Tibial nerve (tissue), 4 donors: ENCODE measurements around the gene CDK15. TPM values are rescaled to one million over a fixed set of nuclear protein-coding genes. Genes with fewer than 3 reads are reported as not detected.

Experiments used
- DNase-seq, 2 donors: peaks; one replicate each; pipeline ENCODE4 v3.0.0-alpha.2; 2019; ENCODE audit warnings: low spot score in 2 of 2
- H3K27ac ChIP-seq, 4 donors: fragments of 200-600 bp; sonication (generic) in 3 of 4; one replicate each; pipeline ENCODE4 v1.5.1; 2017 to 2019; ENCODE audit warnings: mild to moderate bottlenecking in 1 of 4
- H3K27me3 ChIP-seq, 2 donors: fragments of 200-600 bp; sonication (generic) in 1 of 2; one replicate each; pipeline versions ENCODE4 v1.5.1 to v1.6.0; 2017 to 2019
- H3K36me3 ChIP-seq, 3 donors: fragments of 200-600 bp; sonication (generic); one replicate each; pipeline ENCODE4 v1.5.1; 2018 to 2019
- H3K4me1 ChIP-seq, 4 donors: fragments of 200-600 bp; sonication (generic) in 3 of 4; one replicate each; pipeline ENCODE4 v1.5.1; 2017 to 2019
- H3K4me3 ChIP-seq, 4 donors: fragments of 200-600 bp; sonication (generic) in 3 of 4; one replicate each; pipeline ENCODE4 v1.5.1; 2017 to 2019; ENCODE audit warnings: mild to moderate bottlenecking in 1 of 4, moderate library complexity in 1 of 4
- H3K9me3 ChIP-seq, 4 donors: fragments of 200-600 bp; sonication (generic) in 3 of 4; one replicate each; pipeline ENCODE4 v1.5.1; 2017 to 2019
- POLR2A ChIP-seq, 2 donors: fragments of 450-650 bp; IDR thresholded peaks; one replicate each; pipeline ENCODE4 v1.6.1; 2017; ENCODE audit warnings: antibody characterized with exemption in 2 of 2, mild to moderate bottlenecking in 2 of 2, moderate library complexity in 2 of 2
- WGBS, 2 donors: methylation state at CpG; one replicate each; pipeline ENCODE4 v1.1.5; 2018; 5-methylcytosine and 5-hydroxymethylcytosine counted together
- small RNA-seq: library from RNA; depleted of rRNA; stranded (forward); fragments of <200 nt; gene quantifications from one replicate; pipeline ENCODE3, GENCODE V24; 2016
- total RNA-seq, 4 donors: library from RNA; depleted of rRNA; stranded (reverse); fragments of >200 nt; gene quantifications; one replicate each; pipeline ENCODE4 v1.1.0, GENCODE V29; 2016

CDK15 gene
- total RNA-seq, 4 donors from 2014 or later, result 0.90 to 6.5 (median 1.4) TPM

DNA sequence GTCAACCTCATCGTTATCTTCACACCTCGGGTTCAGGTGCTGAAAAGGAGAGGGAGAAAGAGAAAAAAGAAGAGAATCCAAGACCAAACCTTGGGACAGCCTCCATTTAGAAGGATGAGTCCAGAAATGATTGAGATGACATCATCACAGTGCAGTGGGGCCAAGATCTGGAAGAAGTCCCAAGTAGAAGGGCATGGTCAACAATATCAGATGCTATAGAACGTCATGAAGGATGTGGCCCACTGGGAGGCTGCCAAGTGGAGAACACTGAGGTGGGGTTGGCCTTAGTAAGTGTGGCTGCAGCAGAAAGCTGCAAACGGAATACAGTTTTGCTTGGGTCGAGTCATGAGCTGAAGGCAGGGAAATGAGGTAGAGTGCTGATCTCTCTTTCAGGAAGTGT lies 136.2 kb downstream of the CDK15 start:
- Histone ChIP-seq H3K4me3 (no peak overlapping the region), H3K36me3 (no peaks in the 10 kb centered on the region), H3K27ac (no peak overlapping the region), H3K4me1 (no peaks in the 10 kb centered on the region), H3K9me3 (no peaks in the 10 kb centered on the region), H3K27me3 (no peaks in the 10 kb centered on the region)
- 74 to 77% methylated on average over 5 of the region's 5 CpGs for WGBS, 2 donors
- no peak for TF ChIP-seq POLR2A (IDR thresholded peaks at IDR 0.05)
- no peak for DNase-seq

Small RNA genes within 50 kb of the gene (small RNA-seq; reads per million reads assigned to genes)
- gene RF00019 (not detected), gene RNU6-440P (not detected), gene UBE2V1P11 (not detected)

Other genes with a start within 250 kb of the CDK15 start
- gene TMEM237, start 163.0 kb upstream of the CDK15 start, total RNA-seq, result 10 to 100 TPM in 3 of 4 donors, 1 to 10 TPM in 1; 7.2 to 32.1 (median 21.1) TPM
- under 1 TPM in 2 of 4 donors, not detected in 2; 0.22 to 0.60 TPM for gene MPP4, start 107.9 kb upstream of the CDK15 start, total RNA-seq
- 10 to 100 TPM; 23.5 to 35.8 (median 34.8) TPM for gene ALS2, start 25.6 kb upstream of the CDK15 start, total RNA-seq
- gene FZD7, start 227.3 kb downstream of the CDK15 start, total RNA-seq, result 10 to 100 TPM in 2 of 4 donors, 1 to 10 TPM in 2; 7.2 to 14.2 (median 11.1) TPM